GM12873 (cell line): ENCODE data around the gene CORO2A.

Source experiments
- CTCF ChIP-seq: IDR thresholded peaks from 2 replicates; pipeline ENCODE4 v1.5.1; 2012; ENCODE audit warnings: low read depth, mild to moderate bottlenecking, moderate library complexity, low read length, control low read depth; ENCODE audit not compliant: insufficient read depth; ENCODE audit errors: missing control alignments

The CORO2A gene

GRCh38 chr9:98127226-98127625, 65.2 kb downstream of the CORO2A start:
- TF ChIP-seq CTCF: no peak

GRCh38 chr9:98124637-98125426, 67.6 kb downstream of the CORO2A start:
- no peak for TF ChIP-seq CTCF

DNA sequence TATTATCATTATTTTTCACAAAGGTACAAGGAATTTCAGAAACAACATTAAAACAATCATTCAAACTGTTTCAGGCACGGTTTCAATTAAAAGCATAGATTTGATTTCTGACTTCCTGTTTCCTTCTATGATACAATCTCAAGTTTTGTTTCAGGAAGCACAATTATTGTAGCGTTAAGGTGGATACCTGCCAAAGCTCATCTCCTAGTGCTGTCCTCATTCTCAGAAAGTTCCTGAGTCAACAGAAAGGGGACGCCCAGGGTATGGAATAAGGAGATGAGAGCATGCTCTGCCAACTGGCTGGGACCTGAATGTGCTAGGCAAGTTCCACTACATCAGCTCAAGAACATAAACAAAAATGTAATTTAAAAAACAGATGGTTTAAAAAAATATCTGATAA, 71.4 kb downstream of the CORO2A start:
- TF ChIP-seq CTCF: no peak

DNA sequence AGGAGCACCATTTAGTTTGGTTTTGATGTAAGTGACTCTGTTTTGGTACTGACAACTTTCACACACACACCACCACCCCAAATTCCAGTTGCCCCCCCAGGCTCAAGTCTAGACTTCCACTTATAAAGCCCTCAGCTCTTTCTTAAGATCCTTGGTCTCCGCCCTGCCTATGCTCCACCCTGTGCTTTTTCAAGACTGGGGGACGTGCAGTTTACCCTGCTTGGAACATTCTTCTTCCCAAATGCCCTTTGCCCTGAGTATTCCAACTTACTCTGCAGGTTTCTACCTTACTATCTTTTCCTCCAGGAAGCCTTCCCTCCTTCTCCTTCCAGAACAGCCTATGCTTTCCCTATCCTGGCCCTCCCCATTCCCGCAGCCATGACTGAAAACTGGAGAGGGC, 72.0 kb downstream of the CORO2A start:
- no peak for TF ChIP-seq CTCF

GRCh38 chr9:98118640-98119601, 73.5 kb downstream of the CORO2A start, which contains the start of gene TRIM14:
TSS of gene TRIM14 (minus strand) at chr9:98119222. CDS start at chr9:98119188, 34 bp downstream.
- TF ChIP-seq CTCF: peak; percentile 13

GRCh38 chr9:98117984-98118639, 74.3 kb downstream of the CORO2A start:
- peak; percentile 69 for TF ChIP-seq CTCF

DNA sequence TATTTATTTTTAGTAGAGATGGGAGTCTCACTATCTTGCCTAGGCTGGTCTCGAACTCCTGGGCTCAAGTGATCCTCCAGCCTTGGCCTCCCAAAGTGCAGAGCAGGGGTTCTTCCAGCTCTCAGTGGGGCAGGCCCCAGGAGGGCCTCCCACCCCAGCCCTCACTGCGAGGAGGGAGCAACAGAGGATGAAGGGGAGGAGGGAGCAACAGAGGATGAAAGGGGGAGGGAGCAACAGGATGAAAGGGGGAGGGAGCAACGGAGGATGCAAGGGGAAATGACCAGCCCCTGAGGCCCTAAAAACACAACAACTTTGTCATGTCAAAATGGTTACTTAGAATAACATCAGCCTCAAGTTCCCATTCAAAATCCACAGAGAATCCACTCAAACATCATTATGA, 83.4 kb downstream of the CORO2A start:
- no peak for TF ChIP-seq CTCF
